ENCODE results near the gene ANKRD66.
"Not testable (repeated sequence)": the region's sequence is repeated elsewhere in the genome, so short reads cannot be mapped to it uniquely, and the experiment has no call there.

GRCh38 chr6:46764280-46764679, 17.5 kb downstream of the ANKRD66 start:
- not testable (repeated sequence) for TF ChIP-seq CTCF (conservative IDR thresholded peaks at IDR 0.05; ENCODE audit: low read depth, low read length); MAZ (IDR thresholded peaks at IDR 0.05; ENCODE audit: borderline replicate concordance, low read depth, low read length); USF2 (IDR thresholded peaks at IDR 0.05; ENCODE audit: low read depth, low read length)
